ENCODE results near the gene C16orf96. TPM values are rescaled to one million over a fixed set of nuclear protein-coding genes. Genes with fewer than 3 reads are reported as not detected.
A peak's percentile ranks its signal among the peaks of the same experiment; 100 is the strongest.

The C16orf96 gene
- total and polyA plus RNA-seq, 2 of the 13 experiments (the other 11 are each of a cell fraction or from before 2014, with no cell fraction given): 0.03 TPM; not detected in 1

- TF ChIP-seq, protein P1, sequence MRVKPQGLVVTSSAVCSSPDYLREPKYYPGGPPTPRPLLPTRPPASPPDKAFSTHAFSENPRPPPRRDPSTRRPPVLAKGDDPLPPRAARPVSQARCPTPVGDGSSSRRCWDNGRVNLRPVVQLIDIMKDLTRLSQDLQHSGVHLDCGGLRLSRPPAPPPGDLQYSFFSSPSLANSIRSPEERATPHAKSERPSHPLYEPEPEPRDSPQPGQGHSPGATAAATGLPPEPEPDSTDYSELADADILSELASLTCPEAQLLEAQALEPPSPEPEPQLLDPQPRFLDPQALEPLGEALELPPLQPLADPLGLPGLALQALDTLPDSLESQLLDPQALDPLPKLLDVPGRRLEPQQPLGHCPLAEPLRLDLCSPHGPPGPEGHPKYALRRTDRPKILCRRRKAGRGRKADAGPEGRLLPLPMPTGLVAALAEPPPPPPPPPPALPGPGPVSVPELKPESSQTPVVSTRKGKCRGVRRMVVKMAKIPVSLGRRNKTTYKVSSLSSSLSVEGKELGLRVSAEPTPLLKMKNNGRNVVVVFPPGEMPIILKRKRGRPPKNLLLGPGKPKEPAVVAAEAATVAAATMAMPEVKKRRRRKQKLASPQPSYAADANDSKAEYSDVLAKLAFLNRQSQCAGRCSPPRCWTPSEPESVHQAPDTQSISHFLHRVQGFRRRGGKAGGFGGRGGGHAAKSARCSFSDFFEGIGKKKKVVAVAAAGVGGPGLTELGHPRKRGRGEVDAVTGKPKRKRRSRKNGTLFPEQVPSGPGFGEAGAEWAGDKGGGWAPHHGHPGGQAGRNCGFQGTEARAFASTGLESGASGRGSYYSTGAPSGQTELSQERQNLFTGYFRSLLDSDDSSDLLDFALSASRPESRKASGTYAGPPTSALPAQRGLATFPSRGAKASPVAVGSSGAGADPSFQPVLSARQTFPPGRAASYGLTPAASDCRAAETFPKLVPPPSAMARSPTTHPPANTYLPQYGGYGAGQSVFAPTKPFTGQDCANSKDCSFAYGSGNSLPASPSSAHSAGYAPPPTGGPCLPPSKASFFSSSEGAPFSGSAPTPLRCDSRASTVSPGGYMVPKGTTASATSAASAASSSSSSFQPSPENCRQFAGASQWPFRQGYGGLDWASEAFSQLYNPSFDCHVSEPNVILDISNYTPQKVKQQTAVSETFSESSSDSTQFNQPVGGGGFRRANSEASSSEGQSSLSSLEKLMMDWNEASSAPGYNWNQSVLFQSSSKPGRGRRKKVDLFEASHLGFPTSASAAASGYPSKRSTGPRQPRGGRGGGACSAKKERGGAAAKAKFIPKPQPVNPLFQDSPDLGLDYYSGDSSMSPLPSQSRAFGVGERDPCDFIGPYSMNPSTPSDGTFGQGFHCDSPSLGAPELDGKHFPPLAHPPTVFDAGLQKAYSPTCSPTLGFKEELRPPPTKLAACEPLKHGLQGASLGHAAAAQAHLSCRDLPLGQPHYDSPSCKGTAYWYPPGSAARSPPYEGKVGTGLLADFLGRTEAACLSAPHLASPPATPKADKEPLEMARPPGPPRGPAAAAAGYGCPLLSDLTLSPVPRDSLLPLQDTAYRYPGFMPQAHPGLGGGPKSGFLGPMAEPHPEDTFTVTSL (CRISPR knock-in tag; IDR thresholded peaks at IDR 0.05; ENCODE audit: borderline replicate concordance): no peak
- no peak; the same call in 1 of the 2 replicates for TF ChIP-seq ATF7-NPFF (CRISPR knock-in tag; IDR thresholded peaks at IDR 0.05; ENCODE audit: low read depth)
- TF ChIP-seq ZNF644 (CRISPR knock-in tag; IDR thresholded peaks at IDR 0.05; ENCODE audit: low read depth): no peak
- TF ChIP-seq ZBTB1 (CRISPR knock-in tag; IDR thresholded peaks at IDR 0.05; ENCODE audit: borderline replicate concordance): no peak
- peak; percentile 41; the same call in 1 of the 2 replicates for TF ChIP-seq KDM5A (IDR thresholded peaks at IDR 0.05; ENCODE audit: borderline replicate concordance, low read length)
- no peak for TF ChIP-seq ZNF841 (CRISPR knock-in tag; IDR thresholded peaks at IDR 0.05; ENCODE audit: borderline replicate concordance)
- peak; percentile 90 for TF ChIP-seq ELF1 (CRISPR knock-in tag; IDR thresholded peaks at IDR 0.05)
- TF ChIP-seq, protein P2, sequence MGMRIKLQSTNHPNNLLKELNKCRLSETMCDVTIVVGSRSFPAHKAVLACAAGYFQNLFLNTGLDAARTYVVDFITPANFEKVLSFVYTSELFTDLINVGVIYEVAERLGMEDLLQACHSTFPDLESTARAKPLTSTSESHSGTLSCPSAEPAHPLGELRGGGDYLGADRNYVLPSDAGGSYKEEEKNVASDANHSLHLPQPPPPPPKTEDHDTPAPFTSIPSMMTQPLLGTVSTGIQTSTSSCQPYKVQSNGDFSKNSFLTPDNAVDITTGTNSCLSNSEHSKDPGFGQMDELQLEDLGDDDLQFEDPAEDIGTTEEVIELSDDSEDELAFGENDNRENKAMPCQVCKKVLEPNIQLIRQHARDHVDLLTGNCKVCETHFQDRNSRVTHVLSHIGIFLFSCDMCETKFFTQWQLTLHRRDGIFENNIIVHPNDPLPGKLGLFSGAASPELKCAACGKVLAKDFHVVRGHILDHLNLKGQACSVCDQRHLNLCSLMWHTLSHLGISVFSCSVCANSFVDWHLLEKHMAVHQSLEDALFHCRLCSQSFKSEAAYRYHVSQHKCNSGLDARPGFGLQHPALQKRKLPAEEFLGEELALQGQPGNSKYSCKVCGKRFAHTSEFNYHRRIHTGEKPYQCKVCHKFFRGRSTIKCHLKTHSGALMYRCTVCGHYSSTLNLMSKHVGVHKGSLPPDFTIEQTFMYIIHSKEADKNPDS (CRISPR knock-in tag; IDR thresholded peaks at IDR 0.05): no peak
- no peak; the same call in 1 of the 2 replicates for TF ChIP-seq TSC22D2 (CRISPR knock-in tag; IDR thresholded peaks at IDR 0.05; ENCODE audit: borderline replicate concordance)
- TF ChIP-seq HOXD1 (CRISPR knock-in tag; IDR thresholded peaks at IDR 0.05): no peak
- TF ChIP-seq ZBTB7A (CRISPR knock-in tag; IDR thresholded peaks at IDR 0.05): no peak
- peak; percentile 83 for TF ChIP-seq ZBTB2 (CRISPR knock-in tag; IDR thresholded peaks at IDR 0.05; ENCODE audit: low read depth)
- TF ChIP-seq IRF9 (CRISPR knock-in tag; IDR thresholded peaks at IDR 0.05; ENCODE audit: borderline replicate concordance): no peak
- peak; percentile 63; the same call in 1 of the 2 replicates for TF ChIP-seq NFKB2 (CRISPR knock-in tag; IDR thresholded peaks at IDR 0.05; ENCODE audit: borderline replicate concordance)
- no peak for TF ChIP-seq ZNF101 (CRISPR knock-in tag; IDR thresholded peaks at IDR 0.05; ENCODE audit: borderline replicate concordance, low read depth)
- no peak for TF ChIP-seq ZSCAN30 (CRISPR knock-in tag; IDR thresholded peaks at IDR 0.05)
- TF ChIP-seq, protein P3, sequence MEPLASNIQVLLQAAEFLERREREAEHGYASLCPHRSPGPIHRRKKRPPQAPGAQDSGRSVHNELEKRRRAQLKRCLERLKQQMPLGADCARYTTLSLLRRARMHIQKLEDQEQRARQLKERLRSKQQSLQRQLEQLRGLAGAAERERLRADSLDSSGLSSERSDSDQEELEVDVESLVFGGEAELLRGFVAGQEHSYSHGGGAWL (CRISPR knock-in tag; IDR thresholded peaks at IDR 0.05): no peak
Observed at GRCh38 chr16:4616047-4616811, 60.1 kb downstream of the C16orf96 start (continued).

Measured in HepG2 (cell line).